Measurements from ENCODE around the gene OSBPL8. TPM values are rescaled to one million over a fixed set of nuclear protein-coding genes. Genes with fewer than 3 reads are reported as not detected.
"Not testable (repeated sequence)": the region's sequence is repeated elsewhere in the genome, so short reads cannot be mapped to it uniquely, and the experiment has no call there.

OSBPL8 gene
- total and polyA plus RNA-seq, 2 of the 8 experiments (the other 6 are each of a cell fraction or from before 2014, with no cell fraction given) = 10.9 to 81.1 TPM

DNA sequence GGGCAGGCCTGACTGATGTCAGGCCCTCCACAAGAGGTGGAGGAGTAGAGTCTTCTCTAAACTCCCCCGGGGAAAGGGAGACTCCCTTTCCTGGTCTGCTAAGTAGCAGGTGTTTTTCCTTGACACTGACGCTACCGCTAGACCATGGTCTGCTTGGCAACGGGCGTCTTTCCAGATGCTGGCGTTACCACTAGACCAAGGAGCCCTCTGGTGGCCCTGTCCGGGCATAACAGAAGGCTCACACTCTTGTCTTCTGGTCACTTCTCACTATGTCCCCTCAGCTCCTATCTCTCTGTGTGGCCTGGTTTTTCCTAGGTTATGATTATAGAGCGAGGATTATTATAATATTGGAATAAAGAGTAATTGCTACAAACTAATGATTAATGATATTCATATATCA is 86.7 kb downstream of the OSBPL8 start:
- H2BK5ac ChIP-seq (ENCODE audit: low read depth, low read length); FAIRE-seq; H3K36me3 ChIP-seq (ENCODE audit: control insufficient read depth in 2 of 4, insufficient read depth in 4 of 4, low read length in 3 of 4); H3K56ac ChIP-seq (replicated peaks; ENCODE audit: insufficient read length, low read depth, low read length); H2BK120ac ChIP-seq (replicated peaks; ENCODE audit: low read depth, low read length); H3K4me2 ChIP-seq (ENCODE audit: insufficient read depth in 1 of 2, low read depth in 2 of 2, low read length in 2 of 2); H4K91ac ChIP-seq (replicated peaks; ENCODE audit: insufficient read length, low read length); H3K14ac ChIP-seq (ENCODE audit: insufficient read length); H3K9ac ChIP-seq (replicated peaks in 1 of 4; ENCODE audit: extremely low read depth in 1 of 4, low read depth in 3 of 4, low read length in 3 of 4); H3K4ac ChIP-seq (replicated peaks; ENCODE audit: insufficient read length, low read depth, low read length); H3K27me3 ChIP-seq (replicated peaks in 1 of 4; ENCODE audit: control insufficient read depth in 3 of 4, extremely low read depth in 1 of 4, insufficient read depth in 3 of 4, low read length in 3 of 4); H4K8ac ChIP-seq (ENCODE audit: extremely low read depth, insufficient read depth, low read length); H2BK20ac ChIP-seq (ENCODE audit: low read length); H2AFZ ChIP-seq (ENCODE audit: low read length); H3K79me1 ChIP-seq (ENCODE audit: low read depth, low read length); H4K20me1 ChIP-seq (replicated peaks in 1 of 2; ENCODE audit: control insufficient read depth in 1 of 2, insufficient read depth in 2 of 2, low read length in 2 of 2); H3K9me3 ChIP-seq (ENCODE audit: insufficient read depth in 2 of 2, low read depth in 1 of 2, low read length in 1 of 2); H3K18ac ChIP-seq (ENCODE audit: extremely low read depth, low read length); H3K4me3 ChIP-seq (ENCODE audit: extremely low read depth in 1 of 4, insufficient read depth in 2 of 4, low read depth in 3 of 4, low read length in 4 of 4); H3K23me2 ChIP-seq (ENCODE audit: low read depth, low read length); POLR2A ChIA-PET (ENCODE audit: partially characterized antibody); H2BK12ac ChIP-seq (ENCODE audit: low read depth, low read length); H3K27ac ChIP-seq (ENCODE audit: low read depth, low read length); H2AK5ac ChIP-seq (ENCODE audit: low read depth, low read length); H3K4me1 ChIP-seq (replicated peaks in 1 of 4; ENCODE audit: control insufficient read depth in 3 of 4, insufficient read depth in 4 of 4, low read length in 3 of 4); H2BK15ac ChIP-seq (ENCODE audit: low read length); H3K23ac ChIP-seq (ENCODE audit: insufficient read length); H4K5ac ChIP-seq (ENCODE audit: insufficient read length, low read depth, low read length): not testable (repeated sequence)
- WGBS, 2 experiments (ENCODE audit: extremely low coverage in 1 of 2, insufficient coverage in 1 of 2, insufficient read length in 1 of 2, insufficient replicate concordance in 2 of 2, low coverage in 1 of 2, low lambda C conversion rate in 2 of 2, missing lambda C conversion rate in 1 of 2) = 91% methylated on average over 8 of the region's 8 CpGs; no CpG with 5 or more reads in 1 of the 2 experiments
- DNase-seq (ENCODE audit: low read depth in 1 of 2, low spot score in 2 of 2) = peak in 1 of 2 experiments; percentile 64
- peak; percentile 24 to 28; a peak in 3 of 4 replicates for TF ChIP-seq RAD21 (IDR thresholded peaks at IDR 0.05 in 1 of 2, conservative IDR thresholded peaks at IDR 0.05 in 1 of 2; ENCODE audit: low read depth in 2 of 2, low read length in 2 of 2)
- TF ChIP-seq, protein P1, sequence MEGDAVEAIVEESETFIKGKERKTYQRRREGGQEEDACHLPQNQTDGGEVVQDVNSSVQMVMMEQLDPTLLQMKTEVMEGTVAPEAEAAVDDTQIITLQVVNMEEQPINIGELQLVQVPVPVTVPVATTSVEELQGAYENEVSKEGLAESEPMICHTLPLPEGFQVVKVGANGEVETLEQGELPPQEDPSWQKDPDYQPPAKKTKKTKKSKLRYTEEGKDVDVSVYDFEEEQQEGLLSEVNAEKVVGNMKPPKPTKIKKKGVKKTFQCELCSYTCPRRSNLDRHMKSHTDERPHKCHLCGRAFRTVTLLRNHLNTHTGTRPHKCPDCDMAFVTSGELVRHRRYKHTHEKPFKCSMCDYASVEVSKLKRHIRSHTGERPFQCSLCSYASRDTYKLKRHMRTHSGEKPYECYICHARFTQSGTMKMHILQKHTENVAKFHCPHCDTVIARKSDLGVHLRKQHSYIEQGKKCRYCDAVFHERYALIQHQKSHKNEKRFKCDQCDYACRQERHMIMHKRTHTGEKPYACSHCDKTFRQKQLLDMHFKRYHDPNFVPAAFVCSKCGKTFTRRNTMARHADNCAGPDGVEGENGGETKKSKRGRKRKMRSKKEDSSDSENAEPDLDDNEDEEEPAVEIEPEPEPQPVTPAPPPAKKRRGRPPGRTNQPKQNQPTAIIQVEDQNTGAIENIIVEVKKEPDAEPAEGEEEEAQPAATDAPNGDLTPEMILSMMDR (IDR thresholded peaks at IDR 0.05; ENCODE audit: control extremely low read depth in 1 of 3, insufficient read depth in 1 of 3, low read depth in 1 of 3, low read length in 3 of 3) = peak in 2 of 3 experiments; percentile 14 to 26; a peak in 2 of 4 replicates
- CTCF ChIA-PET (ENCODE audit: partially characterized antibody) = interaction anchor here (0.6 to 2.2 kb wide), 10 partner anchors 17 to 409 kb away, joined by 3 to 6 read pairs (median 4); partner anchors contain the start of gene OSBPL8
- H3K79me2 ChIP-seq (ENCODE audit: control insufficient read depth in 1 of 2, insufficient read depth in 2 of 2, low read length in 2 of 2) = peaks cover 0 to 29% of the 10 kb centered on the region in 2 experiments; a peak in 2 of 4 replicates

Measured in H1 (cell line).